Measurements from ENCODE around the gene CFAP69.

- TF ChIP-seq CTCF (IDR thresholded peaks at IDR 0.05) (no peak), POLR2A (IDR thresholded peaks at IDR 0.05; ENCODE audit: low read depth) (no peak), POLR2AphosphoS5 (IDR thresholded peaks at IDR 0.05) (no peak)
Measured at GRCh38 chr7:90337106-90337505, 92.1 kb downstream of the CFAP69 start.

Measured in esophagus muscularis mucosa (tissue), 3 donors.